Measurements from ENCODE around the gene UBE2QL1.

UBE2QL1 gene

GRCh38 chr5:6495433-6496206, 47.0 kb downstream of the UBE2QL1 start:
- Histone ChIP-seq H3K9me3 (no peaks in the 10 kb centered on the region), H3K36me3 (replicated peaks) (no peaks in the 10 kb centered on the region), H3K4me1 (no peaks in the 10 kb centered on the region), H3K4me3 (no peak overlapping the region), H3K27me3 (ENCODE audit: low read depth) (peaks cover 4% of the 10 kb centered on the region; the same call in 1 of the 2 replicates)
- in situ Hi-C loops (cut with MboI; ENCODE audit: low sequenced_read_pairs): no loop called here
- DNase-seq (ENCODE audit: low spot score in 2 of 2): no peak

DNA sequence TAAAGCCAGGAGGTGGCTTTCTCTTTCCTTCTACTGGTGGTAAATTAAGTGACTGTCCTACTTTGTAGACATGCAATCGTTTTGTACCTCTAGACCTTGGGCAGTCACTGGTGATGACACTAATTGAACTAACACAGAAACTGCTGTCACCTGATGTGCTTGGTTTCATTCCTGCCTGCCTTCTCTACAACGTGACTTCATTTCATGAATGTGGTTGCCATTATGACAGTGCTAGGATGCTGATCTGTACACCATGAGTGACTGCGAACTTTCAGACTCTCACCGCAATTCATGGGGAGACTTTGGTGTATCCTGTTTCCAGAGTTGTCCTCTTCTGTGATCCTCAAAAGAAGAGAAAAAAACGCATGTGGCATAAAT, 47.5 kb downstream of the UBE2QL1 start:
- Histone ChIP-seq H3K4me1 (no peaks in the 10 kb centered on the region), H3K4me3 (no peak overlapping the region), H3K36me3 (replicated peaks) (no peaks in the 10 kb centered on the region), H3K27me3 (ENCODE audit: low read depth) (peaks cover 4% of the 10 kb centered on the region; the same call in 1 of the 2 replicates), H3K9me3 (no peaks in the 10 kb centered on the region)
- in situ Hi-C loops (cut with MboI; ENCODE audit: low sequenced_read_pairs): no loop called here
- no peak for DNase-seq (ENCODE audit: low spot score in 2 of 2)

GRCh38 chr5:6496636-6497035, 48.0 kb downstream of the UBE2QL1 start:
- no peaks in the 10 kb centered on the region for H3K4me1 ChIP-seq
- no peak for DNase-seq (ENCODE audit: low spot score in 2 of 2)
- no peaks in the 10 kb centered on the region for H3K9me3 ChIP-seq
- H3K27me3 ChIP-seq (ENCODE audit: low read depth): peaks cover 4% of the 10 kb centered on the region; the same call in 1 of the 2 replicates
- H3K4me3 ChIP-seq: no peak overlapping the region
- in situ Hi-C loops (cut with MboI; ENCODE audit: low sequenced_read_pairs): no loop called here
- H3K36me3 ChIP-seq (replicated peaks): no peaks in the 10 kb centered on the region

- DNase-seq (ENCODE audit: low spot score in 2 of 2): no peak
- Histone ChIP-seq H3K27me3 (ENCODE audit: low read depth) (peaks cover 4% of the 10 kb centered on the region; the same call in 1 of the 2 replicates), H3K4me3 (no peak overlapping the region), H3K36me3 (replicated peaks) (no peaks in the 10 kb centered on the region), H3K4me1 (no peaks in the 10 kb centered on the region), H3K9me3 (no peaks in the 10 kb centered on the region)
- in situ Hi-C loops (cut with MboI; ENCODE audit: low sequenced_read_pairs): no loop called here
Observed at GRCh38 chr5:6497262-6497661, 48.6 kb downstream of the UBE2QL1 start.

DNA sequence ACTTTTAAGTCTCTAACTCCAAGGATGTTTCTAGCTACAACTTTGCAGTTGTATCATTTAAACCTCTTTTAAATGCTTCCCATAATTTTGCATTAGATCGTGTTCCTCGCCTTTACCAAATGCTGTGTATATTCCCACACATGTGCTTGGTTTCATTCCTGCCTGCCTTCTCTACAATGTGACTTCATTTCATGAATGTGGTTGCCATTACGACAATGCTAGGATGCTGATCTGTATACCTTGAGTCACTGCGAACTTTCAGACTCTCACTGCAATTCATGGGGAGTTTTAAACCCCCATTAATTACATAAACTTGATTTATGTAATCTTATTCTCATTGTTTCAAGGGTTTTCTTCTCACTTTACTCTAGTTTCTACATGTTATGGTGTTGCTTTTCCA, 50.3 kb downstream of the UBE2QL1 start:
- no peak for DNase-seq (ENCODE audit: low spot score in 2 of 2)
- no peaks in the 10 kb centered on the region for H3K9me3 ChIP-seq
- no peaks in the 10 kb centered on the region for H3K27me3 ChIP-seq (ENCODE audit: low read depth)
- H3K4me1 ChIP-seq: no peaks in the 10 kb centered on the region
- no peak overlapping the region for H3K4me3 ChIP-seq
- in situ Hi-C loops (cut with MboI; ENCODE audit: low sequenced_read_pairs): no loop called here
- no peaks in the 10 kb centered on the region for H3K36me3 ChIP-seq (replicated peaks)

- in situ Hi-C loops (cut with MboI; ENCODE audit: low sequenced_read_pairs): no loop called here
- H3K9me3 ChIP-seq: no peaks in the 10 kb centered on the region
- DNase-seq (ENCODE audit: low spot score in 2 of 2): no peak
- H3K4me3 ChIP-seq: no peak overlapping the region
- H3K27me3 ChIP-seq (ENCODE audit: low read depth): no peaks in the 10 kb centered on the region
- no peaks in the 10 kb centered on the region for H3K36me3 ChIP-seq (replicated peaks)
- no peaks in the 10 kb centered on the region for H3K4me1 ChIP-seq
Observed at GRCh38 chr5:6501701-6502100, 53.0 kb downstream of the UBE2QL1 start.

DNA sequence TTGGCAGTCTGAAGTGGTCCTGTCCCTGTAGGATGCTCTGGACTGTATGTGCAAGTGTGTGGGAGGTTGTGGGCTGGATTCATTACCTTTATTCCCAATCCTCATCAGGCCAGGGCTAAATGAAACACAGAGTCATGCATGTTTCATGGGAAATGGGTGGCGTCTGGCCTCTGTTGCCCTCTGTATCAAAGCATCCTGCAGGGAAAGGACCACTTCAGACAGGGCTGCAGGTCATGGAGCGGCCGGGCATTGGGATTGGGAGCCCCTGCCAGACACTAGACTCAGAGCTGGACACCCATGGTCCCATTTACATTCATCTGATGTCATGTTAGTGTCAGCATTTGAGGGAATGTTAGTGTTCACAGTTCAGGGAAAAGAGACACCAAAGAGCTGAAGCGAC, 53.8 kb downstream of the UBE2QL1 start:
- no peaks in the 10 kb centered on the region for H3K27me3 ChIP-seq (ENCODE audit: low read depth)
- no peaks in the 10 kb centered on the region for H3K9me3 ChIP-seq
- no peak overlapping the region for H3K4me3 ChIP-seq
- H3K4me1 ChIP-seq: no peaks in the 10 kb centered on the region
- no peak for DNase-seq (ENCODE audit: low spot score in 2 of 2)
- H3K36me3 ChIP-seq (replicated peaks): no peaks in the 10 kb centered on the region
- in situ Hi-C loops (cut with MboI; ENCODE audit: low sequenced_read_pairs): no loop called here

DNA sequence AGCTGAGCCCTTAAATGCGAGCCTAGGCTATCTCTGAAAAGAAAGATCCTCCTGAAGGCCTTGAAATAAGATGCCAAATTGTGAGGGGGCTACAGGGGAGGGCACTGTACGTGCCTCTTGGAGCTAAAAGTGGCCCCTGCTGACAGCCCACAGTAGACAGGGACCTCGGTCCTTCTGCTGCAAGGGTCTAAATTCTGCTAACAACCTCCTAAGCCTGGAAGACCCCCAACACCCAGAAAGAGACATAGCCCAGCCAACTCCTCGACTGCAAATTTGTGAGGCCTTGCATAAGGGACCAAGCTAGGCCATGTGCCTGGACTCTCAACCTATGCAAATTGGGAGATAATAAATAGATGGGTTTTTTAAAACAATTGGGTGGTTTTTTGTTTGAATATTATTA, 54.7 kb downstream of the UBE2QL1 start:
- no peaks in the 10 kb centered on the region for H3K4me1 ChIP-seq
- in situ Hi-C loops (cut with MboI; ENCODE audit: low sequenced_read_pairs): no loop called here
- H3K36me3 ChIP-seq (replicated peaks): no peaks in the 10 kb centered on the region
- H3K9me3 ChIP-seq: no peaks in the 10 kb centered on the region
- DNase-seq (ENCODE audit: low spot score in 2 of 2): no peak
- no peaks in the 10 kb centered on the region for H3K27me3 ChIP-seq (ENCODE audit: low read depth)
- no peak overlapping the region for H3K4me3 ChIP-seq

DNA sequence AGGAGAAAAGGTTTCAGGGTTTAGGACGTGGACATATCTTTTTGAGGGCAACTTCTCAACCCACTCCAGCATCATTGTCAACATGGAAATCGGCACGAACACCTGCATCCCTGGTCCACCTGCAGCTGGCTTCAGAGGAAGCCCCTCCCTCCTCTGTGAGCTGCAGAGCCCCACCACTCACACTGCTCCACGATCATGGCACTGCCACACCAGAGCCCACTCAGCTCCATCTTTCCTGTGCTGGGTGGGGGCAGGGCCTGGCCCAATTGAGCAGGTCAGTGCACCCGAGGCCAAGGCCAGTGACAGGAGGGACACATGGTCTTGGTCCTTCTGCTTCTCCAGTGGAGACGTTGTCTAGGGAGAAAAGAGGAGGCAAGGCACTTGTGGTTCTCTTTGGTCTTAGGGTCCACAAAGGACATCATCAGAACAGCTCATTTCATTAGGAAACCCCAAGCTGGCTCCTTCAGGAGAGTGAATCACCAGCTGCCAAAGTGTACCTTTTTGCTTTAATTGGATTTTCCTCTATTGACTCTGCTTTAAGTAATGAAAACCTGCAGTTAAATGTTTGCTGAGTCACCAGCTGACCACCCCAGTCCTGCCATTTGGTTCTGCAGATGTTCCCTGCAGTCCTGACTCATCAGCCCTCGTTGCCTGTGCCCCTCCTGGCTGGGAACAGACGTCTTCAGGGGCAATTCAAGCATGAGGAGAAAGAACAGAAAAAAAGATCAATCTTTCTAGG, 56.2 kb downstream of the UBE2QL1 start:
- no peaks in the 10 kb centered on the region for H3K9me3 ChIP-seq
- H3K4me1 ChIP-seq: no peaks in the 10 kb centered on the region
- H3K36me3 ChIP-seq (replicated peaks): no peaks in the 10 kb centered on the region
- in situ Hi-C loops (cut with MboI; ENCODE audit: low sequenced_read_pairs): no loop called here
- no peaks in the 10 kb centered on the region for H3K27me3 ChIP-seq (ENCODE audit: low read depth)
- DNase-seq (ENCODE audit: low spot score in 2 of 2): no peak
- no peak overlapping the region for H3K4me3 ChIP-seq

DNA sequence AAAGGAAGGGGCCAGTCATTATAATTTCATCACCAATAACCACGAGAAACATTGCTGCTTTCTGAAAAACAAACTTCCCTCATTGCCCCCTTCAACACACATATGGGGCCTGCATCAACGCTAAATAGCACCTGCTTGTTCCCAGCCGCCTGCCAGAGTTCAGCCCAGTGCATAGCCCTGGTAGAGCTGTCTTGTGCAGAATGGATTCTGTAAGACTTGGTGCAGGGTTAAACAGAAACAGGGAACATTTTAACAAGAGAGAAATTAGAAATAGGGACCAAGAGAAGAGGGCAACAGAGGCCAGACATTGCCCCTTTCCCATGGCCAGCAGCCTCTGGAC, 56.7 kb downstream of the UBE2QL1 start:
- DNase-seq (ENCODE audit: low spot score in 2 of 2): no peak
- in situ Hi-C loops (cut with MboI; ENCODE audit: low sequenced_read_pairs): no loop called here
- Histone ChIP-seq H3K4me3 (no peak overlapping the region), H3K27me3 (ENCODE audit: low read depth) (no peaks in the 10 kb centered on the region), H3K36me3 (replicated peaks) (no peaks in the 10 kb centered on the region), H3K9me3 (no peaks in the 10 kb centered on the region), H3K4me1 (no peaks in the 10 kb centered on the region)

GRCh38 chr5:6505783-6506557, 57.3 kb downstream of the UBE2QL1 start:
- no peaks in the 10 kb centered on the region for H3K36me3 ChIP-seq (replicated peaks)
- no peaks in the 10 kb centered on the region for H3K4me1 ChIP-seq
- H3K27me3 ChIP-seq (ENCODE audit: low read depth): no peaks in the 10 kb centered on the region
- DNase-seq (ENCODE audit: low spot score in 2 of 2): no peak
- H3K4me3 ChIP-seq: no peak overlapping the region
- no peaks in the 10 kb centered on the region for H3K9me3 ChIP-seq
- in situ Hi-C loops (cut with MboI; ENCODE audit: low sequenced_read_pairs): no loop called here

DNA sequence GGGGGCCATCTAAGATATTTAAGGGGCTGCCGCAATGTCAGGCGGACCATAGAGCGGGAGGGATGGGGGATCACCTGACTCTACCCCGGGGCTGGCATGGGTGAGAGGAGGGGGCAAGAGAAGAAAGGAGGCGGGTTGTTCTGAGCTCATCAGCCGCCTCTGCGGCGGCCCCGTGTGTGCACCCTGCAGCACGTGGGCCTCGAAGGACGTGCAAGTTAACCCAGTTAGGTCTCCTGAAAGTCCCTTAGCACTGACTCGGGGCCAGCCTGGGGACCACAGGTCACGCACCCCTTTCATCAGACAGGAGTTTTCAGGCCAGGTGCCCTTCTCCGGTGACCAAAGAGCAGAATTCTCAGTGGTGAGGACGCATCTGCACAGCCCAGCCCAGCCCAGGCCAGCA, 58.0 kb downstream of the UBE2QL1 start:
- no peaks in the 10 kb centered on the region for H3K27me3 ChIP-seq (ENCODE audit: low read depth)
- in situ Hi-C loops (cut with MboI; ENCODE audit: low sequenced_read_pairs): no loop called here
- no peaks in the 10 kb centered on the region for H3K4me1 ChIP-seq
- H3K9me3 ChIP-seq: no peaks in the 10 kb centered on the region
- no peak overlapping the region for H3K4me3 ChIP-seq
- DNase-seq (ENCODE audit: low spot score in 2 of 2): no peak
- H3K36me3 ChIP-seq (replicated peaks): no peaks in the 10 kb centered on the region

DNA sequence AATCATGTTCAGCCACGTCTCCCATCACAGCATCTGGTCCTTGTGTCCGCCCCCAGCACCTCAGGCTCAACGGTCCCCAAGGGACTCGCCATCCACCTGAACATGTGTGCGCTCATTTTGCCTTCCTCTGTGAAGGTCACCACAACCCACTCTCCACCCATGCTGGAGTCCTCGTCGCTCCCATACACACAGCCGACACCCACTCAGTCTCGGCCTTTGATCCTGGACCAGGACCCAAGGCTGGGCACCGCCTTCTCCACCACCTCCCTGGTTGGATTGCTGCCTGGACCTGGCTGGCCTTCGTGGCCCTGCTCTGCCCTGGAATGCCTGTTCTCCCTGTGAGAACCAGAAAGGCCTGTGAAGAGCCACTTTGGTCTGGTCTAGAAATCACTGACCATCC, 60.3 kb downstream of the UBE2QL1 start:
- in situ Hi-C loops (cut with MboI; ENCODE audit: low sequenced_read_pairs): no loop called here
- Histone ChIP-seq H3K4me1 (no peaks in the 10 kb centered on the region), H3K9me3 (no peaks in the 10 kb centered on the region), H3K36me3 (replicated peaks) (no peaks in the 10 kb centered on the region), H3K27me3 (ENCODE audit: low read depth) (no peaks in the 10 kb centered on the region), H3K4me3 (no peak overlapping the region)
- DNase-seq (ENCODE audit: low spot score in 2 of 2): no peak

GRCh38 chr5:6510132-6510531, 61.5 kb downstream of the UBE2QL1 start:
- Histone ChIP-seq H3K4me3 (no peak overlapping the region), H3K36me3 (replicated peaks) (no peaks in the 10 kb centered on the region), H3K9me3 (no peaks in the 10 kb centered on the region), H3K4me1 (no peaks in the 10 kb centered on the region), H3K27me3 (ENCODE audit: low read depth) (no peaks in the 10 kb centered on the region)
- no peak for DNase-seq (ENCODE audit: low spot score in 2 of 2)
- in situ Hi-C loops (cut with MboI; ENCODE audit: low sequenced_read_pairs): no loop called here
